ENCODE results near the gene OR7G3.

GRCh38 chr19:9128171-9128570 lies 1.4 kb upstream of the OR7G3 start:
- TF ChIP-seq REST (IDR thresholded peaks at IDR 0.05; ENCODE audit: borderline replicate concordance) (no peak), CTCF (IDR thresholded peaks at IDR 0.05; ENCODE audit: poor library complexity, severe bottlenecking) (no peak), POLR2AphosphoS5 (IDR thresholded peaks at IDR 0.05) (no peak), EP300 (conservative IDR thresholded peaks at IDR 0.05; ENCODE audit: poor library complexity, severe bottlenecking) (no peak)

Data from neural cell (in vitro differentiated cells).